Uterus (tissue), 4 donors: ENCODE measurements around the gene OR56A5. TPM values are rescaled to one million over a fixed set of nuclear protein-coding genes. Genes with fewer than 3 reads are reported as not detected.

Experiments
- DNase-seq, 2 donors: peaks; one replicate each; pipeline ENCODE4 v3.0.0-alpha.2; 2019 to 2020
- H3K27ac ChIP-seq, 2 donors: fragments of 200-600 bp; sonication (generic); 1 replicate in 1 of 2; 2 replicates in 1 of 2; pipeline ENCODE4 v1.5.1; 2016 to 2018
- H3K27me3 ChIP-seq, 2 donors: fragments of 200-600 bp; sonication (generic); one replicate each; pipeline ENCODE4 v1.5.1; 2018 to 2019; ENCODE audit warnings: control low read depth in 1 of 2
- H3K36me3 ChIP-seq, 2 donors: fragments of 200-600 bp; sonication (generic); one replicate each; pipeline ENCODE4 v1.5.1; 2019; ENCODE audit warnings: control low read depth in 1 of 2
- H3K4me1 ChIP-seq, 2 donors: fragments of 200-600 bp; sonication (generic); one replicate each; pipeline ENCODE4 v1.5.1; 2018 to 2019; ENCODE audit warnings: control low read depth in 1 of 2
- H3K4me3 ChIP-seq, 2 donors: fragments of 200-600 bp; sonication (generic); 1 replicate in 1 of 2; 2 replicates in 1 of 2; pipeline ENCODE4 v1.5.1; 2018 to 2019; ENCODE audit warnings: mild to moderate bottlenecking in 1 of 2
- H3K9me3 ChIP-seq, 2 donors: fragments of 200-600 bp; sonication (generic); one replicate each; pipeline ENCODE4 v1.5.1; 2019; ENCODE audit warnings: control low read depth in 1 of 2
- POLR2A ChIP-seq, 2 donors: fragments of 450-650 bp; IDR thresholded peaks; one replicate each; pipeline ENCODE4 v1.6.1; 2016; ENCODE audit warnings: antibody characterized with exemption in 2 of 2, mild to moderate bottlenecking in 1 of 2, moderate library complexity in 1 of 2
- intact Hi-C: fragments of 100-400 bp; cut with DNase I; formaldehyde crosslinking; loops from one replicate; pipeline ENCODE4 v1.15.1; 2023; ENCODE audit warnings: low total_unique reads
- total RNA-seq, 4 donors: library from RNA; depleted of rRNA in 3 of 4; stranded (reverse); fragments of >200 nt in 3 of 4; gene quantifications; one replicate each; pipeline versions ENCODE4 v1.1.0 to v1.2.4, GENCODE V29; 2014 to 2023
- TF ChIP-seq, protein P1 (sequence below), 4 experiments: fragments of 200-600 bp in 2 of 4; fragments of 450-650 bp in 2 of 4; sonication (generic) in 2 of 4; IDR thresholded peaks; one replicate each; pipeline ENCODE4 v1.5.1; 2016 to 2019; ENCODE audit warnings: antibody characterized with exemption in 4 of 4, mild to moderate bottlenecking in 2 of 4, moderate library complexity in 1 of 4
- donor health status: DM: yes; HTN: yes; CAD: no.

The OR56A5 gene
- total RNA-seq, 4 donors from 2014 or later: not detected

DNA sequence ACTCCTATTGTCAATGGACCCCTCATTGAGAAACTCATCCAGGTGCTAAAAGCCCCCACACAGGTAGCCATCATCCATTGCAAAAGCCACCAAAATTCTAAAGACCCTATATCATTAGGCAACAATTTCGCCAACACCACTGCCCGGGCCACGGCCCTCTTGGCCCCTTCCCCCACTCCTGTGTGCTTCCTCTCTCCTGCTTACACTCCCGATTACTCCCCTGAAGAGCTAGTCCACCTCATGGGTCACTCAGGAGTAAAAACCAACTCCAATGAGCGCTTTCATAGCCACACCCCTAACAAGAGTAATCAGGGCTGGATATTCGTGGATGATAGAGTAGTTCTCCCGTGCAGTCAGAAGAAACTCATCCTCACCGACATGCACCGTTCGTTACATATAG is 35.2 kb downstream of the OR56A5 start:
- no peak for DNase-seq
- Histone ChIP-seq H3K4me1 (no peaks in the 10 kb centered on the region), H3K9me3 (no peaks in the 10 kb centered on the region), H3K27me3 (no peaks in the 10 kb centered on the region), H3K4me3 (no peak overlapping the region), H3K27ac (no peak overlapping the region), H3K36me3 (no peaks in the 10 kb centered on the region)
- intact Hi-C loops: no loop called here
- no peak for TF ChIP-seq POLR2A (IDR thresholded peaks at IDR 0.05)
- TF ChIP-seq, protein P1, sequence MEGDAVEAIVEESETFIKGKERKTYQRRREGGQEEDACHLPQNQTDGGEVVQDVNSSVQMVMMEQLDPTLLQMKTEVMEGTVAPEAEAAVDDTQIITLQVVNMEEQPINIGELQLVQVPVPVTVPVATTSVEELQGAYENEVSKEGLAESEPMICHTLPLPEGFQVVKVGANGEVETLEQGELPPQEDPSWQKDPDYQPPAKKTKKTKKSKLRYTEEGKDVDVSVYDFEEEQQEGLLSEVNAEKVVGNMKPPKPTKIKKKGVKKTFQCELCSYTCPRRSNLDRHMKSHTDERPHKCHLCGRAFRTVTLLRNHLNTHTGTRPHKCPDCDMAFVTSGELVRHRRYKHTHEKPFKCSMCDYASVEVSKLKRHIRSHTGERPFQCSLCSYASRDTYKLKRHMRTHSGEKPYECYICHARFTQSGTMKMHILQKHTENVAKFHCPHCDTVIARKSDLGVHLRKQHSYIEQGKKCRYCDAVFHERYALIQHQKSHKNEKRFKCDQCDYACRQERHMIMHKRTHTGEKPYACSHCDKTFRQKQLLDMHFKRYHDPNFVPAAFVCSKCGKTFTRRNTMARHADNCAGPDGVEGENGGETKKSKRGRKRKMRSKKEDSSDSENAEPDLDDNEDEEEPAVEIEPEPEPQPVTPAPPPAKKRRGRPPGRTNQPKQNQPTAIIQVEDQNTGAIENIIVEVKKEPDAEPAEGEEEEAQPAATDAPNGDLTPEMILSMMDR (IDR thresholded peaks at IDR 0.05): no peak

DNA sequence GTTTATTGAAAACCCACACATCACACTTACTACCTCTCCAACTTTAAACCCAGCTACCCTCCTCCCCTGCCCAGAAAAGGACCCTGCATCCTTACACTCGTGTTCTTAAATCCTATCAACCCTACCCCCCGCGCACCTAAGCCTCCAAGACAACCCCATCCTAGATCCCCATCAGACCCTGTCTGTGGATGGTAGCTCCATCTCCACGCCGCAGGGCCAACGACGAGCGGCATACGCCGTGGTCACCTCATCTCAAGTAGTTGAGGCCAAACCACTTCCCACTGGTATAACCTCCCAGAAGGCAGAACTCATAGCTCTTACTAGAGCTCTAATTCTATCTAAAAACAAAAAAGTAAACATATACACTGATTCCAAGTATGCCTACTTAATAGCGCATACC is 35.6 kb downstream of the OR56A5 start:
- Histone ChIP-seq H3K27ac (no peak overlapping the region), H3K27me3 (no peaks in the 10 kb centered on the region), H3K36me3 (no peaks in the 10 kb centered on the region), H3K9me3 (no peaks in the 10 kb centered on the region), H3K4me3 (no peak overlapping the region), H3K4me1 (no peaks in the 10 kb centered on the region)
- intact Hi-C loops: no loop called here
- DNase-seq: no peak
- TF ChIP-seq, protein P1 (IDR thresholded peaks at IDR 0.05): no peak
- no peak for TF ChIP-seq POLR2A (IDR thresholded peaks at IDR 0.05)

DNA sequence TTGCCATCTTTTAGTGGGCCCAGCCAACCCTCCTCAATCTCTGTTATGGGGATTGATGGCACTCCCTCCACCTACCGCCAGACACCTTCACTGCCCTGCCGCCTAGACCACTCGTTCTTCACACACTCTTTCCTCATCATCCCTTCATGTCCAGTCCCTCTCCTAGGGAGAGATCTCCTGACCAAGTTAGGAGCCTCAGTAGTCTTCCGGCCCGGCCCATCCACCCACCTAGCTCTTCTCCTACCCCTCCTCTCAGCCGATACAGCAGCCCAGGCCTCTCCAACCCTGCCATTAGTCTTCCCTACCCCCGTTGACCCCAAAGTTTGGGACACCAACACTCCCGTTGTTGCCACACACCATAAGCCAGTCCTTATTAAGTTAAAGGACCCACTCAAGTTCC is 37.2 kb downstream of the OR56A5 start:
- Histone ChIP-seq H3K27me3 (no peaks in the 10 kb centered on the region), H3K36me3 (no peaks in the 10 kb centered on the region), H3K4me3 (no peak overlapping the region), H3K27ac (no peak overlapping the region), H3K9me3 (no peaks in the 10 kb centered on the region), H3K4me1 (no peaks in the 10 kb centered on the region)
- TF ChIP-seq, protein P1 (IDR thresholded peaks at IDR 0.05): no peak
- TF ChIP-seq POLR2A (IDR thresholded peaks at IDR 0.05): no peak
- intact Hi-C loops: no loop called here
- DNase-seq: no peak

DNA sequence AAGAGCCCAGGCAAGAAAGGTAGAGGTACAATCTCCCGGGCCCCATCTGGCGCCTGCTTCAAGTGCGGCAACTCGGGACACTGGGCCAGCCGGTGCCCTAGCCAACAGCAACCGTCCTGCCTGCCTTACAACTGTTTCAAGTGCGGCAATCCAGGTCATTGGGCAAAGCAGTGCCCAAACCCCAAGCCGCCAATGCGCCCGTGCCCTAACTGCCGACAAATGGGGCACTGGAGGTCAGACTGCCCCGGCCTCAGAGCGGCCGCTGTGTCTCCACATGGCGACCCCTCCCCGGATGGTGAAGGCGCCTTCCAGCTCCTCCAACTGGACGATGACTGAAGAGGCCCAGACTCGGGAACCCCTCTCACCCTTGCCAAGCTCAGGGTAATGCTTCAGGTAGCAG is 37.7 kb downstream of the OR56A5 start:
- intact Hi-C loops: no loop called here
- no peaks in the 10 kb centered on the region for H3K27me3 ChIP-seq
- no peaks in the 10 kb centered on the region for H3K4me1 ChIP-seq
- TF ChIP-seq POLR2A (IDR thresholded peaks at IDR 0.05): no peak
- TF ChIP-seq, protein P1 (IDR thresholded peaks at IDR 0.05): no peak
- no peak overlapping the region for H3K27ac ChIP-seq
- no peak for DNase-seq
- H3K9me3 ChIP-seq: no peaks in the 10 kb centered on the region
- no peaks in the 10 kb centered on the region for H3K36me3 ChIP-seq
- no peak overlapping the region for H3K4me3 ChIP-seq

DNA sequence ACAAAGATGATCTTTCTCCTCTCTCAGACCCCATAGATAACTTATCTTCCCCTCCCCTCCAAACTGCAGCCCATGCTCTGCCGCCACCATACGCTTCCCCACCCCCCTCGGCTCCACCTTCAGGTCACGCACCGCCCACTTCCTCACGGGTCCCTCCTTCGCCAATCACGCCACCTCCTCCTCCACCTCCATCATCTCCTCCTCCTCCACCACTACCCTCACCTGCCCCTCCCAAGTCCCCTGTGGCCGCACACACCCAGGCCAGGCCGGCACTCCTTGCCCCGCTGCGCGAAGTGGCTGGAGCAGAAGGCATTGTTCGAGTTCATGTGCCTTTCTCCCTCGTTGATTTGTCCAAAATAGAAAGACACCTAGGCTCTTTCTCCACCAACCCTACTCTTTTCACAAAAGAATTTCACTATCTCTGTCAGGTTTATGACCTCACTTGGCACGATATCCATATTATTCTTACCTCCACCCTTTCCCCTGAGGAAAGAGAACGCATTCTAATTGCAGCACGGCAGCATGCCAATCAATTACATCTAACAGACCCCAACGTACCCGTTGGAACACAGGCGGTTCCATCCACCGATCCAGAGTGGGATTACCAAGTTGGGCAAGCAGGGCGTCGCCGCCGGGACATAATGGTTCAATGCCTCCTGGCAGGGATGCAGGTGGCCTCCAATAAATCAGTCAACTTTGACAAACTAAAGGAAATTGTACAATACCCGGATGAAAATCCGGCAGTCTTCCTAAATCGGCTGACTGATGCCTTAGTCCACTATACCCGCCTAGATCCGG is 38.5 kb downstream of the OR56A5 start:
- no peak for DNase-seq
- intact Hi-C loops: no loop called here
- Histone ChIP-seq H3K4me1 (no peaks in the 10 kb centered on the region), H3K27ac (no peak overlapping the region), H3K27me3 (no peaks in the 10 kb centered on the region), H3K36me3 (no peaks in the 10 kb centered on the region), H3K9me3 (no peaks in the 10 kb centered on the region), H3K4me3 (no peak overlapping the region)
- TF ChIP-seq, protein P1 (IDR thresholded peaks at IDR 0.05): no peak
- TF ChIP-seq POLR2A (IDR thresholded peaks at IDR 0.05): no peak
